NCI-H774 (cell line): ENCODE results near the gene PTBP1.
A peak's percentile ranks its signal among the peaks of the same experiment; 100 is the strongest.

Experiments used
- DNase-seq: peaks from one replicate; lab custom pipeline; 2025; lab: John Stamatoyannopoulos, UW

PTBP1 gene

GRCh38 chr19:796692-797527 is at the start of gene PTBP1:
PTBP1 (plus strand) TSS chr19:797452; CDS start chr19:797498, 46 bp downstream.
- DNase-seq = peak; percentile 100

GRCh38 chr19:748274-748598 is 49.0 kb upstream of the PTBP1 start:
- peak; percentile 7 for DNase-seq

- no peak for DNase-seq
Measured at GRCh38 chr19:749811-750210, 47.4 kb upstream of the PTBP1 start.

GRCh38 chr19:750640-751423 is 46.4 kb upstream of the PTBP1 start, which contains the start of gene MISP:
MISP (plus strand) TSS chr19:751112; CDS start chr19:756947, 5,835 bp downstream.
- DNase-seq = peak; percentile 64

DNA sequence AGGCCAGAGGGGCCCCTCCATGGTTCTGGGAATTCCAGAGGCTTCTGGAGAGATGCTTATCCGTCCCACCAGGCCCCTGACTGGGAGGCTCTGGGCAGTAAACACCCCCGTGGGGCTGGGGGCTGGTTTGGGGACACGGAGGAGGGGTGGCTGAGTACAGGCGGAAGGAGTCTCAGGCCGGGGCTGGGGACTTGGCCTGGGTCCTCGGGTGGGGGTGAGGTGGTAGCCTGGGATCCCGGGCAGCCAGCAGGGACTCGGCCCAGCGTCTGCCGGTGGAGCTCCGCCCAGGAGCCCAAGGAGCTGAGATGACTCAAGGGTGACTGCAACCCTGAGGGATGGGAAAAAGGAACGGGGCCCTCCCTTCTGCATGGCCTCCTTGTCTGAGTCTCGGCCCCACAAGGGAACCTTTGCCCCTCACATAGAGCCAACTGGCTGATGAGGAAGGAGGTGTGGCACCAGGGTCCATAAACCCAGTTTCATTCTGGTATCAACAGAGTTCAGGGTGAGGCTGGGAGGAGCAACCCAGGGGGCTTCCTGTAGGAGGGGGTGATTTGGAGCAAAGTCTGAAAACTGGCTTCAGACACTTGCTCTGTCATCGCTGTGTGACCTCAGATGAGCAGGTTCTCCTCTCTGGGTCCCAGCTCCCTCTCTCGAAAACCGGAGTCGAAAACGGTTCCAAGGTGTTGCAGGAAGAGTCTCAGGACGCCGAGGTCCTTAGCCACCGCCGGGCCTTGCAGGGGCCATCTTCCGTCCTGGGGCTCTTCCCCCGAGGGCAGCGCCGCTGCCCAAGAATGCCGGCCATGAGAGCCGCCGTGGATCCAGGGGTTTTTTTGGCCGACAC is 45.5 kb upstream of the PTBP1 start:
- DNase-seq = no peak

DNA sequence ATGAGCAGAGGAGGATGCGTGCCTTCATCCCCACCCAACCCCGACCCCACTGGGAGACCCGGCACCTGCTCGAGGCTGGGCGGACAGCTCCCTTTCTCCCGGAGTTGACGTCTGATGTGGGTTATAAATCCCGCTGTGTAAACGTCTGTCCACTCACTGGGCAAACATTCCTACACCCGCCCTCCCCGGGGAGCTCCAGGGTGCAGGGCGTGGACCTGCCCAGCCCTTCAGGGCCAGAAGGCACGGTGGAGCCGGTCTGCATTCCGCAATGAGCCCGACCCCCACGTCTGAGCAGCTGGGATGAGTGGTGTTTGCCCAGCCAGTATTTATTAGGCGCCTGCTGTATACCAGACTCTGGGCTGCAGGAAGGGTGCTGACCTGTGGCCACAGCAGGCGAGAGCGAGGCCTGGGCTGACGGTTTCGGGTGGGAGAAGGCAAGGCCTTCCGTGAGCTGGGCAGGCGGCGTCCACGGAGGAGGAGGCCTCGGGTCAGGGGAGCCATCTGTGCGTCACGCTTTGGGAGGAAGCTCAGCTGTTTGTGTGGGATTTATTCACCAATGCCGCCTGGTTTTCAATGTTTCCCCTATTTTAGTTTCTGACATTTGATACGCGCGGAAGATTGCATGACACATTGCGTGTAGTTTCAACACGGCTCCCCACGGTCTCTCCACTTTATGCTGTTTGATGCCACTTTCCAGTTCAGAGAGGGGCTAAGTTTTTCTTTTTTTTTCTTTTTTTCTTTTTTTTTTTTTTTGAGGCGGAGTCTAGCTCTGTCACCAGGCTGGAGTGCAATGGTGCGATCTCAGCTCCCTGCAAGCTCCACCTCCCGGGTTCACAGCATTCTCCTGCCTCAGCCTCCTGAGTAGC is 44.4 kb upstream of the PTBP1 start:
- no peak for DNase-seq

DNA sequence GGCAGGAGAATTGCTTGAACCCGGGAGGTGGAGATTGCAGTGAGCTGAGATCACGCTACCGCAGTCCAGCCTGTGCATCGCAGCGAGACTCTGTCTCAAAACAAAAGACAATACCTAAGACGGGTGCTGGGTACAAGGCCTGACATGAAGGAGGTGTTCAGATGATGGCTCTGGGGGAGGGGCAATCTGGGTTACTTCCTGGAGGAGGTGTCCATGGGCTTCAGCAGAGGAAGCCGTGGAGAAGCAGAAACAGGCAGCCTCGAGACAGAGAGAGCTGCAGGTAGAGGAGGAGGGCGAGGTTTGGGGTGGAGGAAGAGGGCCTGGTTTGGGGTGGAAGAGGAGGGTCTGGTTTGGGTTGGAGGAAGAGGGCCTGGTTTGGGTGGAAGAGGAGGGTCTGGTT is 42.7 kb upstream of the PTBP1 start:
- no peak for DNase-seq

- no peak for DNase-seq
Measured at GRCh38 chr19:755063-755462, 42.2 kb upstream of the PTBP1 start.

- DNase-seq = no peak
Measured at GRCh38 chr19:756236-756635, 41.0 kb upstream of the PTBP1 start.

- no peak for DNase-seq
Measured at GRCh38 chr19:756821-757688, 40.2 kb upstream of the PTBP1 start.

DNA sequence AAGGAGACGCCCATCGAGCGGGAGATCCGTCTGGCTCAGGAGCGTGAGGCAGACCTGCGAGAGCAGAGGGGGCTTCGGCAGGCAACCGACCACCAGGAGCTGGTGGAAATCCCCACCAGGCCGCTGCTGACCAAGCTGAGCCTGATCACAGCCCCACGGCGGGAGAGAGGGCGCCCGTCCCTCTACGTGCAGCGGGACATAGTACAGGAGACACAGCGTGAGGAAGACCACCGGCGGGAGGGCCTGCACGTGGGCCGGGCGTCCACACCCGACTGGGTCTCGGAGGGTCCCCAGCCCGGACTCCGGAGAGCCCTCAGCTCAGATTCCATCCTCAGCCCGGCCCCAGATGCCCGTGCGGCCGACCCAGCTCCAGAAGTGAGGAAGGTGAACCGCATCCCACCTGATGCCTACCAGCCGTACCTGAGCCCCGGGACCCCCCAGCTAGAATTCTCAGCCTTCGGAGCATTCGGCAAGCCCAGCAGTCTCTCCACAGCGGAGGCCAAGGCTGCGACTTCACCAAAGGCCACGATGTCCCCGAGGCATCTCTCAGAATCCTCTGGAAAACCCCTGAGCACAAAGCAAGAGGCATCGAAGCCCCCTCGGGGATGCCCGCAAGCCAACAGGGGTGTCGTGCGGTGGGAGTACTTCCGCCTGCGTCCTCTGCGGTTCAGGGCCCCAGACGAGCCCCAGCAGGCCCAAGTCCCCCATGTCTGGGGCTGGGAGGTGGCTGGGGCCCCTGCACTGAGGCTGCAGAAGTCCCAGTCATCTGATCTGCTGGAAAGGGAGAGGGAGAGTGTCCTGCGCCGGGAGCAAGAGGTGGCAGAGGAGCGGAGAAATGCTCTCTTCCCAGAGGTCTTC is 39.2 kb upstream of the PTBP1 start:
- DNase-seq = no peak

GRCh38 chr19:763181-763580 is 34.1 kb upstream of the PTBP1 start:
- DNase-seq = no peak

DNA sequence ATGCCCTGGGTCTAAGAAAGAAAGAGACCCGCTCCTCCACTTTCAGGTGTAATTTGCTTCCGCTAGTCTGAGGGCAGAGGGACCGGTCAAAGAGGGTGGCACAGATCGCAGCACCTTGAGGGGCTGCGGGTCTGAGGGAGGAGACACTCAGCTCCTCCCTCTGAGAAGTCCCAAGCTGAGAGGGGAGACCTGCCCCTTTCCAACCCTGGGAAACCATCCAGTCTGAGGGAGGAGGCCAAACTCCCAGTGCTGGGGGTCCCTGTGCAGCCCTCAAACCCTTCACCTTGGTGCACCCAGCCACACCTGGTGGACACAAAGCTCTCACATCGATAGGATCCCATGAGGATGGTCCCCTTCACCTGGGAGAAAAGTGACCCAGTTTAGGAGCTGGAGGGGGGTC is 33.4 kb upstream of the PTBP1 start:
- DNase-seq = no peak

- DNase-seq = no peak
Measured at GRCh38 chr19:764301-764700, 33.0 kb upstream of the PTBP1 start.

GRCh38 chr19:765179-765738 is 32.0 kb upstream of the PTBP1 start:
- no peak for DNase-seq

GRCh38 chr19:768424-768823 is 28.8 kb upstream of the PTBP1 start:
- DNase-seq = no peak

GRCh38 chr19:769616-770015 is 27.6 kb upstream of the PTBP1 start:
- no peak for DNase-seq

DNA sequence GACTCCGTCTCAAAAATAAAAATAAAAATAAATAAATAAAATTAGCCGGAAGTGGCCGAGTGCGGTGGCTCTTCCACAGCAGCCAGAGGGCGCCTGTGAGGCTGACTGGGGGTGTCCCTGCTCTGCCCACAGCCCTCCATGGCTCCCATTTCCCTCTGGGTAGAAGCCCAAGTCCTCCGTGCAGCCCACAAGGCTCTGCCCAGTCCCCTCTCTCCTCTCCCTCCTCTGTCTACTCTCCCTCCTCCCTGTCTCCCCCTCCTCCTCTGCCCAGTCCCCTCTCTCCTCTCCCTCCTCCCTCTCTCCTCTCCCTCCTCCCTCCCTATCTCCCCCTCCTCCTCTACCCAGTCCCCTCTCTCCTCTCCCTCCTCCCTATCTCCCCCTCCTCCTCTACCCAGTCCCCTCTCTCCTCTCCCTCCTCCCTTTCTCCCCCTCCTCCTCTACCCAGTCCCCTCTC is 25.9 kb upstream of the PTBP1 start:
- no peak for DNase-seq

DNA sequence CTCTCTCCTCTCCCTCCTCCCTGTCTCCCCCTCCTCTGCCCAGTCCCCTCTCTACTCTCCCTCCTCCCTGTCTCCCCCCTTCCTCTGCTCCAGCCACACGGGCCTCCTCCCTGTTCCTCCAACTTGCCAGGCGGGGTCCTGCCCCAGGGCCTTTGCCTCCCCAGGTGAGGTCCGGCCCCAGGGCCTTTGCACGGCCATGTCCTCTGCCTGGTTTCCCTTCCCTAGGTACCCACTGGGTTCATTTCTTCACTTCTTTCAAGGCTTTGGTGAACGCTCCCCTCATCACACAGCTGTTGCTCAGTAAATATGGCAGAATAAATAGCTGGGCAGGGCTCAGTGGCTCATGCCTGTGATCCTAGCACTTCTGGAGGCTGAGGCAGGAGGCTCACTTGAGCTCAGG is 25.2 kb upstream of the PTBP1 start:
- no peak for DNase-seq
